ENCODE results near the gene SLC30A7. TPM values are rescaled to one million over a fixed set of nuclear protein-coding genes. Genes with fewer than 3 reads are reported as not detected.

SLC30A7 gene
- total RNA-seq, 6 experiments from 2014 or later, result 27.7 to 36.8 (median 34.8) TPM

GRCh38 chr1:101006553-101006952, 110.7 kb downstream of the SLC30A7 start:
- H3K4me3 Mint-ChIP-seq, result no peak overlapping the region
- peaks cover 34% of the 10 kb centered on the region for H3K36me3 Mint-ChIP-seq (ENCODE audit: low read depth)
- no peaks in the 10 kb centered on the region for H3K9me3 Mint-ChIP-seq
- DNase-seq, result no peak
- no peak overlapping the region; the same call in 1 of the 2 replicates for H3K27ac Mint-ChIP-seq
- no peaks in the 10 kb centered on the region for H3K27me3 Mint-ChIP-seq (ENCODE audit: insufficient read depth)
- H3K4me1 Mint-ChIP-seq (ENCODE audit: low read depth), result peaks cover 33% of the 10 kb centered on the region
- TF ChIP-seq CTCF (IDR thresholded peaks at IDR 0.05), result no peak

- no peak for DNase-seq
- H3K27ac Mint-ChIP-seq, result no peak overlapping the region
- H3K9me3 Mint-ChIP-seq, result no peaks in the 10 kb centered on the region
- no peak for TF ChIP-seq CTCF (IDR thresholded peaks at IDR 0.05)
- peaks cover 16% of the 10 kb centered on the region for H3K4me1 Mint-ChIP-seq (ENCODE audit: low read depth)
- no peaks in the 10 kb centered on the region for H3K27me3 Mint-ChIP-seq (ENCODE audit: insufficient read depth)
- peaks cover 42% of the 10 kb centered on the region for H3K36me3 Mint-ChIP-seq (ENCODE audit: low read depth)
- H3K4me3 Mint-ChIP-seq, result no peak overlapping the region
Measured at GRCh38 chr1:101008229-101008834, 112.4 kb downstream of the SLC30A7 start.

GRCh38 chr1:101013776-101014175, 117.9 kb downstream of the SLC30A7 start:
- H3K27ac Mint-ChIP-seq, result no peak overlapping the region
- H3K4me1 Mint-ChIP-seq (ENCODE audit: low read depth), result no peaks in the 10 kb centered on the region
- no peak for DNase-seq
- no peak for TF ChIP-seq CTCF (IDR thresholded peaks at IDR 0.05)
- peaks cover 34% of the 10 kb centered on the region for H3K36me3 Mint-ChIP-seq (ENCODE audit: low read depth)
- no peak overlapping the region for H3K4me3 Mint-ChIP-seq
- H3K9me3 Mint-ChIP-seq, result no peaks in the 10 kb centered on the region
- no peaks in the 10 kb centered on the region for H3K27me3 Mint-ChIP-seq (ENCODE audit: insufficient read depth)

- no peak for DNase-seq
- Mint-ChIP-seq H3K27me3 (ENCODE audit: insufficient read depth) (no peaks in the 10 kb centered on the region), H3K4me3 (no peak overlapping the region), H3K27ac (no peak overlapping the region), H3K36me3 (ENCODE audit: low read depth) (peaks cover 35% of the 10 kb centered on the region), H3K4me1 (ENCODE audit: low read depth) (peaks cover 7% of the 10 kb centered on the region), H3K9me3 (no peaks in the 10 kb centered on the region)
- TF ChIP-seq CTCF (IDR thresholded peaks at IDR 0.05), result no peak
Measured at GRCh38 chr1:101017448-101017847, 121.6 kb downstream of the SLC30A7 start.

- Mint-ChIP-seq H3K36me3 (ENCODE audit: low read depth) (peaks cover 34% of the 10 kb centered on the region), H3K27me3 (ENCODE audit: insufficient read depth) (no peaks in the 10 kb centered on the region), H3K9me3 (no peaks in the 10 kb centered on the region), H3K4me1 (ENCODE audit: low read depth) (peaks cover 36% of the 10 kb centered on the region), H3K27ac (no peak overlapping the region), H3K4me3 (no peak overlapping the region)
- no peak for TF ChIP-seq CTCF (IDR thresholded peaks at IDR 0.05)
- DNase-seq, result peak; percentile 3
Measured at GRCh38 chr1:101022294-101022693, 126.4 kb downstream of the SLC30A7 start.

Data from HFFc6 (cell line).